IMR-90 (cell line): ENCODE results near the gene ANKRD11. TPM values are rescaled to one million over a fixed set of nuclear protein-coding genes. Genes with fewer than 3 reads are reported as not detected.

Source experiments
- ATAC-seq: fragments of 200-7000 bp; cut with Tn5 transposase; 2 replicates; pipeline ENCODE4 v1.9.1; 2020; ENCODE audit warnings: low read depth, mild to moderate bottlenecking, moderate library complexity
- BruUV-seq: library from RNA; stranded (reverse); fragments of 400-500 nt; replicated peaks from 2 replicates; lab custom pipeline; 2021; lab: Mats Ljungman, UMichigan
- CTCF ChIA-PET: fragments of 300-600 bp; formaldehyde crosslinking; extraction: SDS; loops from one replicate; lab custom pipeline; 2021; ENCODE audit warnings: antibody characterized with exemption; lab: Yijun Ruan, JAX
- POLR2A ChIA-PET: fragments of 300-600 bp; sonication (Branson Sonifier 250); formaldehyde crosslinking; loops from one replicate; lab custom pipeline; 2022; ENCODE audit warnings: antibody characterized with exemption; ENCODE audit not compliant: unreplicated experiment; lab: Charles Lee
- DNase-seq: peaks from one replicate; pipeline ENCODE4 v3.0.0; 2013
- H2AFZ ChIP-seq: replicated peaks from 2 replicates; pipeline ENCODE3; 2013; ENCODE audit warnings: low read length, mild to moderate bottlenecking; ENCODE audit not compliant: poor library complexity
- H2AK5ac ChIP-seq: 2 replicates; pipeline ENCODE4 v1.6.1; 2013; ENCODE audit warnings: low read depth, low read length, inconsistent platforms
- H2AK9ac ChIP-seq: replicated peaks from 2 replicates; pipeline ENCODE3; 2013; ENCODE audit warnings: mild to moderate bottlenecking, low read depth, low read length, moderate library complexity; ENCODE audit not compliant: poor library complexity
- H2BK120ac ChIP-seq: 2 replicates; pipeline ENCODE4 v1.6.1; 2013; ENCODE audit warnings: low read depth, low read length, inconsistent platforms
- H2BK15ac ChIP-seq: 3 replicates; pipeline ENCODE4 v1.6.1; 2013; ENCODE audit warnings: low read depth, low read length, inconsistent platforms
- H2BK20ac ChIP-seq: 2 replicates; pipeline ENCODE4 v1.6.1; 2013; ENCODE audit warnings: low read depth, mild to moderate bottlenecking, inconsistent platforms, low read length, moderate library complexity
- H2BK5ac ChIP-seq: 2 replicates; pipeline ENCODE4 v1.6.1; 2013; ENCODE audit warnings: mild to moderate bottlenecking, low read depth, low read length, inconsistent platforms; ENCODE audit not compliant: poor library complexity, severe bottlenecking
- H3K14ac ChIP-seq: replicated peaks from 2 replicates; pipeline ENCODE4 v1.6.1; 2013; ENCODE audit warnings: low read depth, low read length, inconsistent platforms
- H3K18ac ChIP-seq: 2 replicates; pipeline ENCODE4 v1.6.1; 2013; ENCODE audit warnings: low read depth, low read length, control low read depth
- H3K23ac ChIP-seq: 2 replicates; pipeline ENCODE4 v1.6.1; 2013; ENCODE audit warnings: low read depth, low read length, inconsistent platforms
- H3K27ac ChIP-seq: 2 replicates; pipeline ENCODE4 v1.5.1; 2013; ENCODE audit warnings: mild to moderate bottlenecking, control low read depth, low read length; ENCODE audit not compliant: insufficient read depth
- H3K27me3 ChIP-seq: 2 replicates; pipeline ENCODE4 v1.6.1; 2013; ENCODE audit warnings: low read length; ENCODE audit not compliant: control insufficient read depth, insufficient read depth
- H3K36me3 ChIP-seq: 2 replicates; pipeline ENCODE4 v1.6.1; 2013; ENCODE audit warnings: low read length, mixed read lengths; ENCODE audit not compliant: control insufficient read depth, insufficient read depth
- H3K4ac ChIP-seq: 2 replicates; pipeline ENCODE4 v1.6.1; 2013; ENCODE audit warnings: low read depth, low read length, inconsistent platforms
- H3K4me1 ChIP-seq: 2 replicates; pipeline ENCODE4 v1.6.1; 2013; ENCODE audit warnings: low read length, mixed read lengths; ENCODE audit not compliant: control insufficient read depth, insufficient read depth
- H3K4me2 ChIP-seq: 2 replicates; pipeline ENCODE4 v1.6.1; 2013; ENCODE audit warnings: low read depth, mild to moderate bottlenecking, control low read depth, low read length, moderate library complexity
- H3K4me3 ChIP-seq: 2 replicates; pipeline ENCODE4 v1.5.1; 2013; ENCODE audit warnings: low read depth, mild to moderate bottlenecking, control low read depth, low read length, moderate library complexity; ENCODE audit not compliant: insufficient read depth
- H3K56ac ChIP-seq: 2 replicates; pipeline ENCODE4 v1.6.1; 2013; ENCODE audit warnings: low read length, inconsistent platforms; ENCODE audit not compliant: insufficient read depth; ENCODE audit errors: extremely low read depth
- H3K79me1 ChIP-seq, 2 experiments: 2 replicates each; pipeline ENCODE4 v1.6.1; 2013; ENCODE audit warnings: low read length in 2 of 2, inconsistent platforms in 1 of 2, low read depth in 1 of 2
- H3K9ac ChIP-seq: 2 replicates; pipeline ENCODE4 v1.6.1; 2013; ENCODE audit warnings: low read depth, low read length, control low read depth
- H3K9me1 ChIP-seq: 2 replicates; pipeline ENCODE4 v1.6.1; 2013; ENCODE audit warnings: low read length, inconsistent platforms; ENCODE audit not compliant: insufficient read depth
- H3K9me3 ChIP-seq: 2 replicates; pipeline ENCODE4 v1.6.1; 2013; ENCODE audit warnings: low read length; ENCODE audit not compliant: control insufficient read depth, insufficient read depth
- H4K20me1 ChIP-seq: 2 replicates; pipeline ENCODE4 v1.6.1; 2013; ENCODE audit warnings: low read length, inconsistent platforms; ENCODE audit not compliant: insufficient read depth
- H4K5ac ChIP-seq: 2 replicates; pipeline ENCODE4 v1.6.1; 2013; ENCODE audit warnings: mild to moderate bottlenecking, low read depth, low read length, control low read depth
- H4K8ac ChIP-seq, 2 experiments: 2 replicates each; pipeline ENCODE4 v1.6.1; 2013; ENCODE audit warnings: low read depth in 2 of 2, low read length in 2 of 2, control low read depth in 1 of 2, inconsistent platforms in 1 of 2
- H4K91ac ChIP-seq: 2 replicates; pipeline ENCODE4 v1.6.1; 2013; ENCODE audit warnings: low read depth, low read length, inconsistent platforms; ENCODE audit not compliant: insufficient read depth
- CEBPB ChIP-seq: IDR thresholded peaks from 2 replicates; pipeline ENCODE4 v1.6.1; 2012; ENCODE audit warnings: low read depth, low read length, improper control_type of control experiment
- CHD1 ChIP-seq: IDR thresholded peaks from 2 replicates; pipeline ENCODE4 v1.6.1; 2012; ENCODE audit warnings: low read depth, low read length, improper control_type of control experiment
- FOS ChIP-seq: fragments of 150-350 bp; IDR thresholded peaks from 2 replicates; pipeline ENCODE4 v1.6.1; 2016; ENCODE audit warnings: low read depth, low read length
- MXI1 ChIP-seq: IDR thresholded peaks from 2 replicates; pipeline ENCODE4 v1.6.1; 2012; ENCODE audit warnings: low read depth, mild to moderate bottlenecking, low read length, moderate library complexity, borderline replicate concordance
- RFX5 ChIP-seq: IDR thresholded peaks from 2 replicates; pipeline ENCODE4 v1.8.0; 2012; ENCODE audit warnings: low read depth, mild to moderate bottlenecking, low read length, moderate library complexity
- SMC3 ChIP-seq: fragments of 150-350 bp; IDR thresholded peaks from 2 replicates; pipeline ENCODE4 v1.6.1; 2016; ENCODE audit warnings: low read depth, mild to moderate bottlenecking, antibody characterized with exemption, low read length, moderate library complexity
- WGBS, 2 experiments: methylation state at CpG; one replicate each; pipeline versions ENCODE4 v1.1.5 to v1.1.7; 2013; ENCODE audit warnings: missing lambda C conversion rate in 2 of 2; ENCODE audit not compliant: insufficient read length in 1 of 2; ENCODE audit errors: extremely low coverage in 2 of 2; 5-methylcytosine and 5-hydroxymethylcytosine counted together
- dilution Hi-C: fragments of 300-500 bp; cut with HindIII; formaldehyde crosslinking; loops from one replicate; pipeline ENCODE4 v1.14.3; 2018; ENCODE audit warnings: low sequenced_read_pairs; ENCODE audit not compliant: unreplicated experiment
- in situ Hi-C: fragments of 300-500 bp; cut with MboI; formaldehyde crosslinking; loops from 3 replicates; pipeline ENCODE4 v1.14.3; 2019; ENCODE audit warnings: low sequenced_read_pairs, inconsistent platforms, mixed read lengths
- intact Hi-C: fragments of 100-400 bp; cut with micrococcal nuclease; formaldehyde crosslinking; loops from 2 replicates; pipeline ENCODE4 v1.10.0; 2022
- polyA plus RNA-seq, 3 experiments: library from polyadenylated mRNA; depleted of rRNA; stranded (reverse); fragments of >200 nt; gene quantifications; 2 replicates each; pipeline ENCODE4 v1.2.3, GENCODE V29; 2012; ENCODE audit warnings: low replicate concordance in 1 of 3
- total RNA-seq: library from RNA; depleted of rRNA; stranded (reverse); fragments of >200 nt; gene quantifications from 2 replicates; pipeline ENCODE4 v1.2.3, GENCODE V29; 2012
- TF ChIP-seq, protein P1 (sequence below): fragments of 150-350 bp; IDR thresholded peaks from 2 replicates; pipeline ENCODE4 v1.6.1; 2016; ENCODE audit warnings: low read depth, mild to moderate bottlenecking, low read length, moderate library complexity, borderline replicate concordance
- TF ChIP-seq, protein P2 (sequence below): fragments of 150-350 bp; IDR thresholded peaks from 2 replicates; pipeline ENCODE4 v1.6.1; 2017; ENCODE audit warnings: mild to moderate bottlenecking, antibody characterized with exemption, low read length, low read depth

ANKRD11 gene
- total and polyA plus RNA-seq, 2 of the 4 experiments (the other 2 are of a cell fraction), result 46.8 to 71.9 TPM

DNA sequence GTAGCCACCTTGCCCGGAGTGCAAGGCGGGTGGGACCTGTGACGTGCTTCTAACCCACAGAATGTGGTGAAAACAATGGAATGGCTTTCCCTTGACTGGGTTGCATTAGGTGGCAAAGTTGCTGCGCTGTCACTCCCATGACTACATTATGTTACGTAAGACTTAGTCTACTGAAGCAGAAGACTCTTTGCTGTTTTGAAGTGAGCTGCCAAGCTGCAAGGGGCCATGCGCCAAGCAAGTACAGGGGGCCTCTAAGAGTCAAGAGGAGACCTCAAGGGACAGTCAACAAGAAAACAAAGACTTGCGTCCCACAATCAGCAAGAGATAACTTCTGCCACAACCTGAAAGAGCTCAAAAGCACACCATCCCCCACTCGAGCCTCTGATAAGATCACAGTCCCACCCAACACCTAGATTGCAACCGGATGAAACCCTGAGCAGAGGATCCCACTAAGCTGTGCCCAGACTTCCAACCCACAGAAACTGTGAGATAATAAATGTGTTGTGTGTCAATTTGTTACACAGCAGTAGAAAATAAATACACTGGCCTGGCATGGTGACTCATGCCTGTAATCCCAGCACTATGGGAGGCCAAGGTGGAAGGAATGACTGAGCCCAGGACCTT, 16.5 kb downstream of the ANKRD11 start:
- dilution Hi-C loops (no loop called here), intact Hi-C loops (no loop called here), in situ Hi-C loops (no loop called here)
- H3K18ac ChIP-seq, result no peak overlapping the region
- no peak overlapping the region for H4K91ac ChIP-seq
- BruUV-seq, result no TSS peak
- H3K4me2 ChIP-seq, result no peak overlapping the region
- H4K20me1 ChIP-seq, result peaks cover 99% of the 10 kb centered on the region
- H2AK9ac ChIP-seq, result no peak overlapping the region
- WGBS, 2 experiments, result 86% methylated on average over 1 of the region's 9 CpGs; no CpG with 5 or more reads in 1 of the 2 experiments
- no peak overlapping the region for H2BK120ac ChIP-seq
- H3K9me3 ChIP-seq, result no peaks in the 10 kb centered on the region
- peaks cover 30% of the 10 kb centered on the region for H3K4me1 ChIP-seq
- H3K79me1 ChIP-seq, result peaks cover 0 to 74% of the 10 kb centered on the region in 2 experiments; a peak in 2 of 4 replicates
- no peak overlapping the region for H4K8ac ChIP-seq
- no peak overlapping the region for H4K5ac ChIP-seq
- no peak overlapping the region; the same call in 1 of the 2 replicates for H3K14ac ChIP-seq
- POLR2A ChIA-PET, result no interaction called here
- H3K4ac ChIP-seq, result no peak overlapping the region
- CTCF ChIA-PET, result interaction anchor here (0.6 kb wide), 1 partner anchor 144 kb away, joined by 6 read pairs; no protein-coding TSS in a partner anchor
- no peak overlapping the region for H3K56ac ChIP-seq
- no peak overlapping the region for H2BK15ac ChIP-seq
- no peaks in the 10 kb centered on the region for H3K27me3 ChIP-seq
- no peak for TF ChIP-seq CHD1
- no peak for TF ChIP-seq MXI1
- TF ChIP-seq RFX5, result no peak
- no peak for TF ChIP-seq SMC3
- TF ChIP-seq FOS, result peak; percentile 30; the same call in 1 of the 2 replicates
- TF ChIP-seq, protein P1, sequence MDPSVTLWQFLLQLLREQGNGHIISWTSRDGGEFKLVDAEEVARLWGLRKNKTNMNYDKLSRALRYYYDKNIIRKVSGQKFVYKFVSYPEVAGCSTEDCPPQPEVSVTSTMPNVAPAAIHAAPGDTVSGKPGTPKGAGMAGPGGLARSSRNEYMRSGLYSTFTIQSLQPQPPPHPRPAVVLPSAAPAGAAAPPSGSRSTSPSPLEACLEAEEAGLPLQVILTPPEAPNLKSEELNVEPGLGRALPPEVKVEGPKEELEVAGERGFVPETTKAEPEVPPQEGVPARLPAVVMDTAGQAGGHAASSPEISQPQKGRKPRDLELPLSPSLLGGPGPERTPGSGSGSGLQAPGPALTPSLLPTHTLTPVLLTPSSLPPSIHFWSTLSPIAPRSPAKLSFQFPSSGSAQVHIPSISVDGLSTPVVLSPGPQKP, result no peak
- TF ChIP-seq, protein P2, sequence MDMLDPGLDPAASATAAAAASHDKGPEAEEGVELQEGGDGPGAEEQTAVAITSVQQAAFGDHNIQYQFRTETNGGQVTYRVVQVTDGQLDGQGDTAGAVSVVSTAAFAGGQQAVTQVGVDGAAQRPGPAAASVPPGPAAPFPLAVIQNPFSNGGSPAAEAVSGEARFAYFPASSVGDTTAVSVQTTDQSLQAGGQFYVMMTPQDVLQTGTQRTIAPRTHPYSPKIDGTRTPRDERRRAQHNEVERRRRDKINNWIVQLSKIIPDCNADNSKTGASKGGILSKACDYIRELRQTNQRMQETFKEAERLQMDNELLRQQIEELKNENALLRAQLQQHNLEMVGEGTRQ, result no peak
- TF ChIP-seq CEBPB, result peak; percentile 93
- H2AFZ ChIP-seq, result no peak overlapping the region
- H2BK20ac ChIP-seq, result no peak overlapping the region
- H2BK5ac ChIP-seq, result no peak overlapping the region
- ATAC-seq (0 out of 2 replicates have a peak, but pooled peaks have one; percentile 10), DNase-seq (peak; percentile 56)
- no peak overlapping the region for H3K9ac ChIP-seq
- peaks cover 57% of the 10 kb centered on the region for H3K9me1 ChIP-seq
- no peaks in the 10 kb centered on the region for H3K36me3 ChIP-seq
- H3K4me3 ChIP-seq, result no peak overlapping the region
- H2AK5ac ChIP-seq, result no peak overlapping the region
- no peak overlapping the region for H3K23ac ChIP-seq
- no peak overlapping the region for H3K27ac ChIP-seq
